Measurements from ENCODE around the gene HMGXB4.

DNA sequence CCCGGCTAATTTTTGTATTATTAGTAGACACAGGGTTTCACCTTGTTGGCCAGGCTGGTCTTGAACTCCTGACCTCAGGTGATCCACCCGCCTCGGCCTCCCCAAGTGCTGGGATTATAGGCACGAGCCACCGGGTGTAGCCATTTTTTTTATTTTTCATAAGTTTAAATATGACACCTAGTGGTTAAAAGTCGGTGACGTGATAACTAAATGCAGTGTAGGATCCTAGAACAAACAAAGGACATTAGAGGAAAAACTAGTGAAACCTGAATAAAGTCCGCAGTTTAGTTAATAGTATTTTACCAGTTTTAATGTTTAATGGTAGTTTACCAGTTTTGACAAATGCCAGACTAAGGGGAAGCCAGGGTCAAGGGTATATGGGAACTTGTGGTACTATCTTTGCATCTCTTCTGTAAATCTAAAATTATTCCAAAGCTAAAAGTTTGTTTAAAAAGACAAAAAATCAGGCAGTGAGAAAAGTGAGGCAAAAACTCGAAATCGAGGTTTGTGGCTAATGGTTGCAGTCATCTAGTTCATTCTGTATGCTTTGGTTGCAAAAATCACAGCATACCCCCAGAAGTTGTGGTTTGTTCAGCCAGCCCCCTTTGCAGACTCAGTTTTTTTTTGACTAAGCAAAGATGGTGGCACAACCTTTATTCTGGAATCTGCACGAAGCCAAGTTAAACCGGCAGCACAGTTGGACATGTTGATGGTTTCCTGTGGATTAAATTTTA lies 72.0 kb downstream of the HMGXB4 start:
- TF ChIP-seq CTCF (IDR thresholded peaks at IDR 0.05) = peak in 2 of 6 experiments; percentile 2 to 17
- no peak for TF ChIP-seq POLR2A (IDR thresholded peaks at IDR 0.05)
